HG03354 (cell line): ENCODE data around the gene DDR1.

Source experiments
- ATAC-seq: cut with Tn5 transposase; IDR thresholded peaks from one replicate; pipeline ENCODE4 v1.9.1; 2021; ENCODE audit warnings: mild to moderate bottlenecking; ENCODE audit not compliant: unreplicated experiment, poor library complexity, severe bottlenecking

DDR1 gene

GRCh38 chr6:30883685-30884520 lies at the start of gene DDR1:
Gene DDR1 (plus strand): TSS chr6:30884519. CDS start chr6:30888730, 4,211 bp downstream.
- no peak for ATAC-seq

GRCh38 chr6:30834646-30835045 lies 49.7 kb upstream of the DDR1 start:
- no peak for ATAC-seq

DNA sequence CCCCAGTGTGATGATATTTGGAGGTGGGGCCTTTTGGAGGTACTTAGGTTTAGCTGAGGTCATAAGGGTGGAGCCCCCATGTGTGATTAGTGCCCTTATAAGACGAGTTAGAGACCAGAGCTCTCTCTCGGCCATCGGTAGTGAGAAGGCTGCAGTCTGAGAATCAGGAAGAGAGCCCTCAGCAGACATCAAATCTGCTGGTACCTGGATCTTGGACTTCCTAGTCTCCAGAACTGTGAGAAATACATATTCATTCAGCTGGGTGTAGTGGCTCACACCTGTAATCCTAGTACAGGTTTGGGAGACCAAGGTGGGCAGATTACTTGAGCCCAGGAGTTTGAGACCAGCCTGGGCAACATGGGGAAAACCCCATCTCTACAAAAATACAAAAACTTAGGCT lies 48.7 kb upstream of the DDR1 start:
- ATAC-seq, result no peak

- ATAC-seq, result no peak
Measured at GRCh38 chr6:30836431-30836866, 47.9 kb upstream of the DDR1 start.

GRCh38 chr6:30836957-30837356 lies 47.4 kb upstream of the DDR1 start:
- ATAC-seq, result no peak

DNA sequence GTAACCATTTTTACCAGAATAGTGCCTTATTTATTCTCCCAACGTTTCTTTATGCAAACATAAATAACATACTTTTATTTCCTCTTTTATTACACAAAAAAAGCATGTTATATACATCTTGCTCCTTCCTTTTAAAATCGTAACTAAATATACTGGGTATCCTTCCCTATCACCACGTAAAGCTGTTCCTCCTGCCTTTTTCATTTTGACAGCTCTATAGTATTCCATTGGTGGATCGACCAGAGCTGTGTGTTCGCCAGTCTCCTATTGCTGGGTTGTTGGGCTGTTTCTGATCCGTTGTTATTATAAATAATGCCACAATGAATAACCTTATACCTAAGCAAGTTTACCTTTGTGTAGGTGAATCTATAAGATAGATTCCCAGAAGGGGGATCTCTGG lies 46.9 kb upstream of the DDR1 start:
- ATAC-seq, result no peak

DNA sequence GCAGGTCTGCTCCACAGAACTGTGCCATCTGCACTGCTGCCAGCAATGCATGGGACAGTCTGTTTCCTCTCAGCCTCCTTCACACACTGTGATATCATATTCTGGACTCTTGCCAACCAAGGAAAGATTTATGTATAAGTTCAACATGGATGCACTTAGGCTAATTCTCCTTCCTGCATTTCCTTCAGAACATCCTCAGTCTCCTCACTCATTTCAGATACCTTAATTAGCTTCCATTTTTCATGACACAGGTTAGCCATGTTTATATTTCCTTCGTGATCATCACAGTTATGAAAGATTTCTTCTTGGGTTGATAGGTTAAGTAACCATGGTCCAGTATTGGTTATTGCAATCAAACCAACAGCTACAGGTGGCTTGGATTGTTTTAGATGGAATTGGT lies 46.4 kb upstream of the DDR1 start:
- ATAC-seq, result no peak

DNA sequence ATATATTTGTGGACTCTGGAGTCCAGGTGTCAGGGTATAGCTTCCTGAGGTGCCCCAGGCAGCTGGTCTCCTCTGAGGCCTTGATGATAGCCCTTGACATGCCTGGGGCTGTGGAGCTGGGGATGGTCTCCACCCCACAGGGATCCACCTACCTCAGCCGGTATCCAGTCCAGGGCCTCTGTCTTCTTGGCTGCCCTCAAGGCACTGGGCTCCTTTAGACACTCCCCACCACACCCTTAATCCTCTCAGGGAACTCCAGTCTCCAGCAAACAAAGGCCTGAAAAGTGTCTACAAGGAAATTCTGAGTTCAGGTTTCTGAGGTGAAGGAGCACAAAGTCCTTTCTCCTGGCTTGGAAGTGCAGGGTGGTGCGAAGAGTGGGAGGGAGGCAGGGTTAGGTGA lies 44.6 kb upstream of the DDR1 start:
- no peak for ATAC-seq

DNA sequence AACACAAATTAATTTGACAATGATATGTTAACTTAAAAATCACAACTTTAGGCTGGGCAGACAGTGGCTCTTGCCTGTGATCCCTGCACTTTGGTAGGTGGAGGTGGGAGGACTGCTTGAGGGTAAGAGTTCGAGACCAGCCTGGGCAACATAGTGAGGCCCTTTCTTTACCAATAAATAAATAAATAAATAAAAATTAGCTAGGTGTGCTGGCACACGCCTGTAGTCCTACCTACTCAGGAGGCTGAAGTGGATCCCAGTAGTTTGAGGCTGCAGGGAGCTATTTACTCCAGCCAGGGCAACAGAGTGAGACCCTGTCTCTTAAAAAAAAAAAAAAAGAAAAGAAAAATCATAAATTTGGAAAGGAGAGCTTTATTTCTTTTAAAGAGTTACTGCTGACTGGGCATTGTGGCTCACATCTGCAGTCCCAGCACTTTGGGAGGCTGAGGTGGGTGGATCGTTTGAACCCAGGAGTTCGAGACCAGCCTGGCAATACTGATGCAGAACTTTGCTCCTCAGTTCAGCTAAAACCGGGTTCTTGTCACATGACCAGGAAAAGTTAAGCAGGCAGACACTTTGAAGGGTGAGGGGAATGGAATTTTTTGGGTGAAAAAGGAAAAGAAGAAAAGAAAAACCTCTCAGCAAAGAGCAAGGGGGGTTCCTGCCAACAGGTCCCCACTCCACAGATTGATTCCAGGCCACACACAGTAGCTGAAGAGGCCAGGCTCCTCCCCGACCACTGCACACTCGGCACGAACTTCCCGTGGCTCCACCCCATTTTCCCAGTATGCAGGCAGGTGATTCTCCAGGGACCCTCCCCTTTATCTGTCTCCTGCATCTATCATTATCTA lies 44.0 kb upstream of the DDR1 start:
- no peak for ATAC-seq

- no peak for ATAC-seq
Measured at GRCh38 chr6:30840935-30841643, 43.2 kb upstream of the DDR1 start.

DNA sequence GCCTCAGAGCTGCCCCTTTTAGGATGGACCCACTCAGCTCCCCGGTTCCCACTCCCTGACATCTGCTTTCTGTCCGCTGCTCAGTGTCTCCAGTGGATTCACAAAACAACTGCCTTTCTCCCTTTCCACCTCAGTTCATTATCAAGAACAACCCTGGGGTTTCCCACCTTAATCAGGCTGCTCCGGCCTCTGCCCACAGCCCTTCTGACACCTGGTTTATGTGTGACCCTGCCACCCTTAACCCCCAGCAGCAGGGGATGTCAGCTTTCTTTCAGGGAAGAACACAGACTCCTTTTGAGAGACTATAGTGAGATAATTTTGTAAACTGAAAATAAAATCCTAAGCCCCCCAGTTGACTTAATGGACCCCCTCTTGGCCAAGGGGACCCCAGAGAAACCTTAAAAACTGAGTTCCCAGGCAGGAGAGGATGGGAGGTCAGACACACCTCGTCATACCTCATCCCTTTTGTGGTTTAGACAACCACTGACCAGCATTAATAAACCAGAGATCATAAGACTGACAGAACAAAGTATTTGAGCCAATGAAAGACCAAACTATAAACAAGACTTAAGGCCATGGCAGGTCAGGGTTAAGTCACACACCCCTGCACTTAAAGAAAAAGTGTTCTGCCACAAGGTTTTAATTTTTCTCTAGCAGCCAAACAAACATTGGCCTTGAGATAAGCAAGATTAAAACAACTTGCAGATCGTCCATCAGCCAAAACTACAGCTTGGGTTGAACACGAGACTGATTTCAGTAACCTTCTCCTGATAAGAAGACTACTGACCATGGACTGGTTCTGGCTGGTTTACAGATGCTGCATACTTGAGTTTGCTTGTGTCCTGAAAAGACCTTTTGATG lies 42.4 kb upstream of the DDR1 start:
- no peak for ATAC-seq

DNA sequence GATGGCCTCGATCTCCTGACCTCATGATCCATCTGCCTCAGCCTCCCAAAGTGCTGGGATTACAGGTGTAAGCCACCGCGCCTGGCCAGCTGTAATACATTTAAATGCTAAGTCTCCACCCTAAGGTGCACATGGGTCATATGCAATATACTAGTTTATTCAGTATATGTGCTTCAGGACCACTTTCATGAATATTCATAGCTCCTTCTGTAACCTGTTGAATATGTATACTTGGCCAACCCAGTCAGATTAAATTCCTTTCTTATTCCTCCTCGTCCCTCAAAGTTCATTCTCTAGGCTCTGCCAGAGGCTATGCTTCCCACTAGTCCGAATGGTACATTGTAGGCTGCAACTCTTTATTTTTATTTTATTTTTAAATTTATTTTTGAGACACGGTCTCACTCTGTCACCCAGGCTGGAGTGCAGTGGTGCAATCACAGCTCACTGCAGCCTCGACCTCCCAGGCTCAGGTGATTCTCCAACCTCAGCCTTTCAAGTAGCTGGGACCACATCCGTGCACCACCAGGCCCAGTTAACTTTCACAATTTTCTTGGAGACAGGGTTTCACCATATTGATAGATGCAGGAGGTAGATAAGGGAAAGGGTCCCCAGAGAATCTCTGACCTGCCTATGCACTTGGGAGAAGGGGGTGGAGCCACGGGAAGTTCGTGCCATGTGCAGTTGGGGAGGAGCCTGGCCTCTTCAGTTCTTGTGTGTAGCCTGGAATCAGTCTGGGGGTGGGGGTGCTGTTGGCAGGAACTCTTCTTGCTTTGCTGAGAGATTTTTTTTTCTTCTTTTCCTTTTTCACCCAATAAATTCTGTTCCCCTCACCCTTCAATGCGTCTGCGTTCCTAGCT lies 41.3 kb upstream of the DDR1 start:
- no peak for ATAC-seq

- no peak for ATAC-seq
Measured at GRCh38 chr6:30843611-30843998, 40.7 kb upstream of the DDR1 start.

DNA sequence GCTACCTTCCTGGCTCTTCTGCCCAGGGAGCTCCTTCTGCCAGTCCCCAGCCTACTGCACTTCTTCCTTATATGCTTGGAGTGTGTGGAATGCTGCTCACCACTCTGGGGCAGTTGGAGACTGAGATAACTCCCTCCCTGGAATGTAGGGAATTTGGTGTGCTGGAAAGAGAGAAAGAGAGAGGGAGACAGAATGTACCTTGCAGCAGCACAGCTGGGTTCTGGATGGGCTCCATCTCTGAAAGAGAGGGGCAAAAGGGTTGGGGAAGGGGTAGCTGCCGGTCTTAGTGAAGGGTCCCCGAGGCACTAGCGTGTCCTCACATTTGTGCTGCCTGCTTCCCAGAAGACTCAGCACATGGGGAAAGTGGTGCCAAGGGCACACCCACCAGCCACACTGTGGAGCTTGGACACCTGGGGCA lies 40.2 kb upstream of the DDR1 start:
- ATAC-seq, result no peak

DNA sequence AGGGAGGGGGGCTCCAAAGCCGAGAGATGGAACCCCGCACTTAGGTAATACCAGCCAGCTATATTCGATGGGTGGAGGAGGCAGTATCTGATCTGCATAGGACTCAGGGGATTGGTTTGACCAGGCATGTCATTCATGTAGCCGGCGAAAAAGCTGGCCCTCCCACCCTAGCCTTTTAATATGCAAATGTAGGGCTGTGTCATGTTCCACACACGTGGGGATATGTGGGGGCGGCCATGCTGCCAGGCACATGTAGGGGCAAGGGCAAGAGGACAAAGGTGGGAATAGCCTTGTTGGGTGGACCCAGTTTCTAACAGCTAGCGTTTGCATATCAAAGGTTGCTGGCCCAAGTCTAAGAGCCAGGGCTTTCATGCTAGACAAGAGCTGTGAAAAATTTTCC lies 39.1 kb upstream of the DDR1 start:
- ATAC-seq, result no peak

DNA sequence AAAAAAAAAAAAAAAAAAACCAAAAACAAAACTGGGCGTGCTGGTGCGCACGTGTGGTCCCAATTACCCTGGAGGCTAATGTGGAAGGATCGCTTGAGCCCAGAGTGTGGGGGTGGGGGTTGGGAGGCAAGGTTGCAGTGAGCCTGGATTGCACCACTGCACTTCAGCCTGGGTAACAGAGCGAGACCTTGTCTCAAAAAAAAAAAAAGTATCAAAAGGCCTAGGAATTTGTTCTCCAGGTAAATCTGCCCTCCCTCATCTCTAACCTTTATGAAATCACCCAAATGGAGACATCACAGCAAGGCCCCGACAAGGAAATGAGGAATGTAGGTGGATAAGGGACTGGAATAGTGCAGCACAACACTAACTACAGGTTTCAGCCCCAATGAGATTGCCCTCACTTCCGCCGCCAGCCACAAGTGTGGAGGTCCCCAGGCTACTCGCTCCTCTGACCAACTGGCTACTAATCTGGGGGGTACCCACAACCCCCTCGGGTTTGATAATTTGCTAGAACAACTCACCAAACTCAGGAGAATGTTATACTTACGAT lies 36.8 kb upstream of the DDR1 start:
- no peak for ATAC-seq

- ATAC-seq, result no peak
Measured at GRCh38 chr6:30847971-30848436, 36.3 kb upstream of the DDR1 start.
